Fibroblast of lung (primary cell): ENCODE data around the gene PRKAG3. TPM values are rescaled to one million over a fixed set of nuclear protein-coding genes. Genes with fewer than 3 reads are reported as not detected.

ENCODE experiments used
- DNase-seq, 2 donors: peaks; one replicate each; pipeline versions ENCODE4 v3.0.0 to v3.0.0-alpha.2; 2010; ENCODE audit warnings: low read depth in 2 of 2
- H2AFZ ChIP-seq: 2 replicates; pipeline ENCODE4 v1.5.1; 2012; ENCODE audit warnings: low read length, control low read depth, inconsistent platforms
- H3K27ac ChIP-seq: 2 replicates; pipeline ENCODE4 v1.5.1; 2011; ENCODE audit warnings: low read length, control low read depth; ENCODE audit not compliant: insufficient read depth
- H3K27me3 ChIP-seq: 2 replicates; pipeline ENCODE4 v1.5.1; 2011; ENCODE audit warnings: mild to moderate bottlenecking, low read length; ENCODE audit not compliant: control insufficient read depth, insufficient read depth
- H3K36me3 ChIP-seq: 2 replicates; pipeline ENCODE4 v1.5.1; 2011; ENCODE audit warnings: low read length; ENCODE audit not compliant: control insufficient read depth, insufficient read depth
- H3K4me1 ChIP-seq: 2 replicates; pipeline ENCODE4 v1.5.1; 2011; ENCODE audit warnings: low read length; ENCODE audit not compliant: control insufficient read depth, insufficient read depth; ENCODE audit errors: extremely low read depth
- H3K4me2 ChIP-seq: 2 replicates; pipeline ENCODE4 v1.5.1; 2011; ENCODE audit warnings: low read length, control low read depth; ENCODE audit not compliant: insufficient read depth; ENCODE audit errors: extremely low read depth
- H3K4me3 ChIP-seq, 4 experiments: fragments of 200-600 bp in 1 of 4; sonication (generic) in 1 of 4; replicated peaks in 1 of 4; 2 replicates each; pipeline ENCODE4 v1.5.1; 2011 to 2016; ENCODE audit warnings: low read length in 4 of 4, low read depth in 3 of 4, mild to moderate bottlenecking in 3 of 4, control low read depth in 2 of 4, inconsistent platforms in 1 of 4, mixed read lengths in 1 of 4; ENCODE audit not compliant: insufficient read depth in 1 of 4; ENCODE audit errors: control extremely low read depth in 1 of 4
- H3K79me2 ChIP-seq: 2 replicates; pipeline ENCODE4 v1.5.1; 2012; ENCODE audit warnings: mild to moderate bottlenecking, low read length, inconsistent platforms; ENCODE audit not compliant: control insufficient read depth, insufficient read depth
- H3K9ac ChIP-seq: 2 replicates; pipeline ENCODE4 v1.5.1; 2011; ENCODE audit warnings: mild to moderate bottlenecking, low read length, control low read depth; ENCODE audit not compliant: insufficient read depth
- H3K9me3 ChIP-seq: 2 replicates; pipeline ENCODE4 v1.5.1; 2012; ENCODE audit warnings: low read depth, low read length; ENCODE audit not compliant: control insufficient read depth, insufficient read depth
- H4K20me1 ChIP-seq: 2 replicates; pipeline ENCODE4 v1.5.1; 2011; ENCODE audit warnings: low read length; ENCODE audit not compliant: control insufficient read depth, insufficient read depth; ENCODE audit errors: extremely low read depth
- CTCF ChIP-seq, 2 donors: IDR thresholded peaks in 1 of 2; conservative IDR thresholded peaks in 1 of 2; 1 replicate in 1 of 2; 2 replicates in 1 of 2; pipeline ENCODE4 v1.5.1; 2011 to 2012; ENCODE audit warnings: low read length in 2 of 2, control low read depth in 1 of 2, inconsistent platforms in 1 of 2, low read depth in 1 of 2, mild to moderate bottlenecking in 1 of 2
- EZH2 ChIP-seq: IDR thresholded peaks from 2 replicates; pipeline ENCODE4 v1.5.1; 2012; ENCODE audit warnings: low read length, control low read depth, mild to moderate bottlenecking; ENCODE audit errors: missing control alignments
- polyA plus RNA-seq, 2 donors: library from polyadenylated mRNA; depleted of rRNA in 1 of 2; stranded (reverse) in 1 of 2; unstranded in 1 of 2; fragments of >200 nt; gene quantifications; 2 replicates each; pipeline ENCODE4 v1.2.1, GENCODE V29; 2011 to 2012; ENCODE audit warnings: missing spikeins in 1 of 2
- total RNA-seq: library from RNA; depleted of rRNA; stranded (reverse); fragments of >200 nt; gene quantifications from 2 replicates; pipeline ENCODE4 v1.2.1, GENCODE V29; 2014

Gene PRKAG3
- total and polyA plus RNA-seq, 2 donors (not counting 1 experiment from before 2014, with no cell fraction given): 0.33 TPM; not detected in 1

- peaks cover 5% of the 10 kb centered on the region for H3K27me3 ChIP-seq
- H3K4me3 ChIP-seq: no peak overlapping the region
- H4K20me1 ChIP-seq: no peaks in the 10 kb centered on the region
- H3K27ac ChIP-seq: no peak overlapping the region
- no peak overlapping the region for H3K9ac ChIP-seq
- no peaks in the 10 kb centered on the region for H3K4me1 ChIP-seq
- no peaks in the 10 kb centered on the region for H3K9me3 ChIP-seq
- TF ChIP-seq CTCF (conservative IDR thresholded peaks at IDR 0.05 in 1 of 2, IDR thresholded peaks at IDR 0.05 in 1 of 2; ENCODE audit: low read depth in 1 of 2, low read length in 2 of 2) (no peak), EZH2 (no peak)
- H3K4me2 ChIP-seq: no peak overlapping the region
- DNase-seq: no peak
- H3K79me2 ChIP-seq: no peaks in the 10 kb centered on the region
- no peak overlapping the region for H2AFZ ChIP-seq
- no peaks in the 10 kb centered on the region for H3K36me3 ChIP-seq
Measured at GRCh38 chr2:218821605-218822211, 9.9 kb downstream of the PRKAG3 start.

- Histone ChIP-seq H4K20me1 (no peaks in the 10 kb centered on the region), H3K9me3 (no peaks in the 10 kb centered on the region), H3K36me3 (no peaks in the 10 kb centered on the region), H2AFZ (no peak overlapping the region), H3K27ac (no peak overlapping the region), H3K4me1 (no peaks in the 10 kb centered on the region), H3K4me3 (no peak overlapping the region), H3K4me2 (no peak overlapping the region), H3K9ac (no peak overlapping the region), H3K27me3 (peaks cover 2% of the 10 kb centered on the region), H3K79me2 (no peaks in the 10 kb centered on the region)
- no peak for TF ChIP-seq CTCF (conservative IDR thresholded peaks at IDR 0.05 in 1 of 2, IDR thresholded peaks at IDR 0.05 in 1 of 2; ENCODE audit: low read depth in 1 of 2, low read length in 2 of 2)
- no peak for TF ChIP-seq EZH2
- DNase-seq: no peak
Measured at GRCh38 chr2:218820746-218821369, 10.7 kb downstream of the PRKAG3 start.

GRCh38 chr2:218819093-218819492, 12.5 kb downstream of the PRKAG3 start:
- no peak overlapping the region for H2AFZ ChIP-seq
- no peaks in the 10 kb centered on the region for H3K79me2 ChIP-seq
- no peaks in the 10 kb centered on the region for H4K20me1 ChIP-seq
- no peaks in the 10 kb centered on the region for H3K4me1 ChIP-seq
- H3K9me3 ChIP-seq: no peaks in the 10 kb centered on the region
- TF ChIP-seq EZH2: no peak
- TF ChIP-seq CTCF (conservative IDR thresholded peaks at IDR 0.05 in 1 of 2, IDR thresholded peaks at IDR 0.05 in 1 of 2; ENCODE audit: low read depth in 1 of 2, low read length in 2 of 2): no peak
- no peak for DNase-seq
- H3K9ac ChIP-seq: no peak overlapping the region
- no peak overlapping the region for H3K27ac ChIP-seq
- no peak overlapping the region for H3K4me2 ChIP-seq
- no peak overlapping the region for H3K4me3 ChIP-seq
- no peaks in the 10 kb centered on the region for H3K36me3 ChIP-seq
- H3K27me3 ChIP-seq: peaks cover 2% of the 10 kb centered on the region
